ENCODE measurements around the gene CANX.

The CANX gene

GRCh38 chr5:179776411-179776938 is 77.7 kb downstream of the CANX start:
- Histone ChIP-seq H4K20me1 (ENCODE audit: control insufficient read depth, insufficient read depth, low read depth, low read length) (no peaks in the 10 kb centered on the region; the same call in 1 of the 2 replicates), H3K79me2 (ENCODE audit: control insufficient read depth, low read length) (no peaks in the 10 kb centered on the region), H3K4me3 (ENCODE audit: low read length) (no peak overlapping the region), H3K4me1 (ENCODE audit: control insufficient read depth, low read length) (no peaks in the 10 kb centered on the region), H3K9me3 (ENCODE audit: control insufficient read depth, insufficient read depth, low read length) (no peaks in the 10 kb centered on the region), H3K27me3 (ENCODE audit: control insufficient read depth, low read length) (no peaks in the 10 kb centered on the region), H3K4me2 (ENCODE audit: low read length) (no peak overlapping the region), H3F3A (ENCODE audit: control insufficient read depth, insufficient read depth) (peaks cover 4% of the 10 kb centered on the region; the same call in 1 of the 2 replicates), H3K36me3 (ENCODE audit: control insufficient read depth, low read length) (peaks cover 57% of the 10 kb centered on the region), H3K9me2 (replicated peaks; ENCODE audit: control insufficient read depth, low read length) (no peaks in the 10 kb centered on the region), H3K27ac (ENCODE audit: low read depth, low read length) (no peak overlapping the region)
- TF ChIP-seq, protein P1, sequence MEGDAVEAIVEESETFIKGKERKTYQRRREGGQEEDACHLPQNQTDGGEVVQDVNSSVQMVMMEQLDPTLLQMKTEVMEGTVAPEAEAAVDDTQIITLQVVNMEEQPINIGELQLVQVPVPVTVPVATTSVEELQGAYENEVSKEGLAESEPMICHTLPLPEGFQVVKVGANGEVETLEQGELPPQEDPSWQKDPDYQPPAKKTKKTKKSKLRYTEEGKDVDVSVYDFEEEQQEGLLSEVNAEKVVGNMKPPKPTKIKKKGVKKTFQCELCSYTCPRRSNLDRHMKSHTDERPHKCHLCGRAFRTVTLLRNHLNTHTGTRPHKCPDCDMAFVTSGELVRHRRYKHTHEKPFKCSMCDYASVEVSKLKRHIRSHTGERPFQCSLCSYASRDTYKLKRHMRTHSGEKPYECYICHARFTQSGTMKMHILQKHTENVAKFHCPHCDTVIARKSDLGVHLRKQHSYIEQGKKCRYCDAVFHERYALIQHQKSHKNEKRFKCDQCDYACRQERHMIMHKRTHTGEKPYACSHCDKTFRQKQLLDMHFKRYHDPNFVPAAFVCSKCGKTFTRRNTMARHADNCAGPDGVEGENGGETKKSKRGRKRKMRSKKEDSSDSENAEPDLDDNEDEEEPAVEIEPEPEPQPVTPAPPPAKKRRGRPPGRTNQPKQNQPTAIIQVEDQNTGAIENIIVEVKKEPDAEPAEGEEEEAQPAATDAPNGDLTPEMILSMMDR (IDR thresholded peaks at IDR 0.05; ENCODE audit: low read depth, low read length, poor library complexity, severe bottlenecking), result no peak
- TF ChIP-seq EZH2phosphoT487 (IDR thresholded peaks at IDR 0.05; ENCODE audit: borderline replicate concordance, low read length), result no peak

DNA sequence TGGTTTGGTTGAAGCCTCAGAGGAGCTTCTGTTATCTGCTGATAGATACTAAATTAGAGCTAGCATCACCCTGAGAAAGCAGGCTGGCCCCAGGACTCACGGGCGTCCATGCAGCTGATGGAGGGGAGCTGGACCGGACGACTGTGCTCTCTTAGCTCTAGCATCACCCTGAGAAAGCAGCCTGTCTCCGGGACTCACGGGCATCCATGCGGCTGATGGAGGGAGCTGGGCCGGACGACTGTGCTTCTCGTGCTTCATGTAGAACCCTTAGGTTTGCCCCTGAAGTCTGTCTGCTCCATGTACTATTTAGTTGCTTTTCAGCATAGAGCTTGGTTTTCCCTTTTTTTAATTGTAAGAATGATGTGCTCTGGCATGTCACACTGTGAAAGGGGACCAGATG is 78.7 kb downstream of the CANX start:
- Histone ChIP-seq H3K4me2 (ENCODE audit: low read length) (no peak overlapping the region), H3K27ac (ENCODE audit: low read depth, low read length) (no peak overlapping the region), H3K79me2 (ENCODE audit: control insufficient read depth, low read length) (no peaks in the 10 kb centered on the region), H4K20me1 (ENCODE audit: control insufficient read depth, insufficient read depth, low read depth, low read length) (no peaks in the 10 kb centered on the region; the same call in 1 of the 2 replicates), H3F3A (ENCODE audit: control insufficient read depth, insufficient read depth) (peaks cover 4% of the 10 kb centered on the region; the same call in 1 of the 2 replicates), H3K27me3 (ENCODE audit: control insufficient read depth, low read length) (no peaks in the 10 kb centered on the region), H3K4me1 (ENCODE audit: control insufficient read depth, low read length) (no peaks in the 10 kb centered on the region), H3K9me3 (ENCODE audit: control insufficient read depth, insufficient read depth, low read length) (no peaks in the 10 kb centered on the region), H3K36me3 (ENCODE audit: control insufficient read depth, low read length) (peaks cover 49% of the 10 kb centered on the region), H3K9me2 (replicated peaks; ENCODE audit: control insufficient read depth, low read length) (no peaks in the 10 kb centered on the region), H3K4me3 (ENCODE audit: low read length) (no peak overlapping the region)
- TF ChIP-seq EZH2phosphoT487 (IDR thresholded peaks at IDR 0.05; ENCODE audit: borderline replicate concordance, low read length), result no peak
- TF ChIP-seq, protein P1 (IDR thresholded peaks at IDR 0.05; ENCODE audit: low read depth, low read length, poor library complexity, severe bottlenecking), result no peak

DNA sequence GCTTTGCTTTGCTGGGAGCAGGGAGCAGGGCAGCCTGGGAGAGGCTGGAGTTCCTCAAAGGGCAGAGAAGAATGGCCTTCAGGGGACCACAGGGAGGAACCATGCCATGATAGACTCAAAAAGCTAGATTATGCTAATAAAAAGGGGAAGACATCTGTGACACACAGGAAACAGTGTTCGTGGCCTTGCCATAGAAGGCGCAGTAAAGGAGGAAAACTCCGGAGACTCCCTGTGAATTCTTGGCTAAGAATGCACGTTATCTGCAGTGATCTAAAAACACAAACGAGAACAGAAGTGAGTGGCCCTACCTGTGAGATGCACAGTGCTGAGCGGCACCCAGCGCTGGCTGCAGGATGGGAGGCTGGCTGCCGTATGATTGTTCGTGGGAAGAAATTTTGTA is 79.1 kb downstream of the CANX start:
- Histone ChIP-seq H3K4me2 (ENCODE audit: low read length) (no peak overlapping the region), H3K9me2 (replicated peaks; ENCODE audit: control insufficient read depth, low read length) (no peaks in the 10 kb centered on the region), H3K4me3 (ENCODE audit: low read length) (no peak overlapping the region), H3K27ac (ENCODE audit: low read depth, low read length) (no peak overlapping the region), H3K4me1 (ENCODE audit: control insufficient read depth, low read length) (no peaks in the 10 kb centered on the region), H3K79me2 (ENCODE audit: control insufficient read depth, low read length) (no peaks in the 10 kb centered on the region), H3F3A (ENCODE audit: control insufficient read depth, insufficient read depth) (peaks cover 4% of the 10 kb centered on the region; the same call in 1 of the 2 replicates), H3K9me3 (ENCODE audit: control insufficient read depth, insufficient read depth, low read length) (no peaks in the 10 kb centered on the region), H3K36me3 (ENCODE audit: control insufficient read depth, low read length) (peaks cover 46% of the 10 kb centered on the region), H3K27me3 (ENCODE audit: control insufficient read depth, low read length) (no peaks in the 10 kb centered on the region), H4K20me1 (ENCODE audit: control insufficient read depth, insufficient read depth, low read depth, low read length) (no peaks in the 10 kb centered on the region; the same call in 1 of the 2 replicates)
- TF ChIP-seq, protein P1 (IDR thresholded peaks at IDR 0.05; ENCODE audit: low read depth, low read length, poor library complexity, severe bottlenecking), result no peak
- no peak for TF ChIP-seq EZH2phosphoT487 (IDR thresholded peaks at IDR 0.05; ENCODE audit: borderline replicate concordance, low read length)
